ENCODE results near the gene ITPKC. TPM values are rescaled to one million over a fixed set of nuclear protein-coding genes. Genes with fewer than 3 reads are reported as not detected.

Gene ITPKC
- polyA plus RNA-seq, 3 donors, result 2.7 to 5.7 (median 2.9) TPM

DNA sequence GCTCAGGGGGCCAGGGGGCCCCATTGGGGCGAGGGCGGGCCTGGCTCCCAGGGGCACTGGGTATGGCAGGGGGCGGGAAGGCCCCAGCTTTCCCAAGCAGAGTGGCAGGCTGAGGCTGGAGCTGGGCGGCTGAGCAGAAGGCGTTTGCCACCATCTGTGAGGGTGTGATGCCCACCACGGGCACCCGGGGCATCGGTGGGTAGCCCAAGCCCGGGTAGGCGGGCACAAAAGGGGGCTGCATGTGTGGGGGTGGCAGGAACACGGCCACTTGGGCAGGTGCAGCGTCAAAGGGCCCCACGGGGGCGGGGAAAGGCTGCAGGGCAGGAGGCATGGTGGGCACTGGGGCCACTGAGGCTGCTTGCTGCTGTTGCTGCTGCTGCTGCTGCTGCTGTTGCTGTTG is 49.3 kb upstream of the ITPKC start:
- intact Hi-C loops (cut with micrococcal nuclease), result no loop called here
- Histone ChIP-seq H3K27ac (ENCODE audit: low read depth in 1 of 2, low read length in 2 of 2) (no peak overlapping the region), H3K4me3 (replicated peaks in 1 of 3; ENCODE audit: low read depth in 2 of 3, low read length in 3 of 3) (no peak overlapping the region), H3K79me2 (ENCODE audit: insufficient read depth, low read length) (no peaks in the 10 kb centered on the region), H2AFZ (ENCODE audit: insufficient read depth, low read depth, low read length, poor library complexity, severe bottlenecking) (no peak overlapping the region), H3K4me2 (replicated peaks; ENCODE audit: extremely low read depth, low read length, poor library complexity, severe bottlenecking) (no peak overlapping the region), H4K20me1 (ENCODE audit: insufficient read depth, low read length) (no peaks in the 10 kb centered on the region), H3K4me1 (ENCODE audit: control insufficient read depth in 1 of 2, insufficient read depth in 2 of 2, low read length in 2 of 2) (peaks cover 10 to 14% of the 10 kb centered on the region in 2 donors), H3K27me3 (ENCODE audit: control insufficient read depth in 2 of 2, insufficient read depth in 2 of 2, low read length in 2 of 2) (peaks cover 0 to 7% of the 10 kb centered on the region in 2 donors), H3K36me3 (replicated peaks in 1 of 2; ENCODE audit: control insufficient read depth in 1 of 2, insufficient read depth in 2 of 2, low read length in 2 of 2) (peaks cover 2 to 28% of the 10 kb centered on the region in 2 donors), H3K9ac (ENCODE audit: insufficient read depth, low read length, poor library complexity, severe bottlenecking) (no peak overlapping the region), H3K9me3 (replicated peaks in 1 of 2; ENCODE audit: control insufficient read depth in 1 of 2, insufficient read depth in 1 of 2, low read length in 2 of 2) (peaks cover 9 to 10% of the 10 kb centered on the region in 2 donors)
- 95% methylated on average over 14 of the region's 14 CpGs for WGBS (ENCODE audit: insufficient coverage)
- Mint-ChIP-seq H3K4me3 (no peak overlapping the region), H3K9me3 (peaks cover 2 to 15% (median 10%) of the 10 kb centered on the region in 7 donors), H3K27ac (no peak overlapping the region), H3K27me3 (ENCODE audit: low read depth in 3 of 3) (peaks cover 12 to 22% (median 13%) of the 10 kb centered on the region in 3 donors), H3K36me3 (peaks cover 22 to 24% of the 10 kb centered on the region in 2 donors), H3K4me1 (peaks cover 9% of the 10 kb centered on the region)
- TF ChIP-seq, protein P1, sequence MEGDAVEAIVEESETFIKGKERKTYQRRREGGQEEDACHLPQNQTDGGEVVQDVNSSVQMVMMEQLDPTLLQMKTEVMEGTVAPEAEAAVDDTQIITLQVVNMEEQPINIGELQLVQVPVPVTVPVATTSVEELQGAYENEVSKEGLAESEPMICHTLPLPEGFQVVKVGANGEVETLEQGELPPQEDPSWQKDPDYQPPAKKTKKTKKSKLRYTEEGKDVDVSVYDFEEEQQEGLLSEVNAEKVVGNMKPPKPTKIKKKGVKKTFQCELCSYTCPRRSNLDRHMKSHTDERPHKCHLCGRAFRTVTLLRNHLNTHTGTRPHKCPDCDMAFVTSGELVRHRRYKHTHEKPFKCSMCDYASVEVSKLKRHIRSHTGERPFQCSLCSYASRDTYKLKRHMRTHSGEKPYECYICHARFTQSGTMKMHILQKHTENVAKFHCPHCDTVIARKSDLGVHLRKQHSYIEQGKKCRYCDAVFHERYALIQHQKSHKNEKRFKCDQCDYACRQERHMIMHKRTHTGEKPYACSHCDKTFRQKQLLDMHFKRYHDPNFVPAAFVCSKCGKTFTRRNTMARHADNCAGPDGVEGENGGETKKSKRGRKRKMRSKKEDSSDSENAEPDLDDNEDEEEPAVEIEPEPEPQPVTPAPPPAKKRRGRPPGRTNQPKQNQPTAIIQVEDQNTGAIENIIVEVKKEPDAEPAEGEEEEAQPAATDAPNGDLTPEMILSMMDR (IDR thresholded peaks at IDR 0.05), result no peak
- no peak for DNase-seq

DNA sequence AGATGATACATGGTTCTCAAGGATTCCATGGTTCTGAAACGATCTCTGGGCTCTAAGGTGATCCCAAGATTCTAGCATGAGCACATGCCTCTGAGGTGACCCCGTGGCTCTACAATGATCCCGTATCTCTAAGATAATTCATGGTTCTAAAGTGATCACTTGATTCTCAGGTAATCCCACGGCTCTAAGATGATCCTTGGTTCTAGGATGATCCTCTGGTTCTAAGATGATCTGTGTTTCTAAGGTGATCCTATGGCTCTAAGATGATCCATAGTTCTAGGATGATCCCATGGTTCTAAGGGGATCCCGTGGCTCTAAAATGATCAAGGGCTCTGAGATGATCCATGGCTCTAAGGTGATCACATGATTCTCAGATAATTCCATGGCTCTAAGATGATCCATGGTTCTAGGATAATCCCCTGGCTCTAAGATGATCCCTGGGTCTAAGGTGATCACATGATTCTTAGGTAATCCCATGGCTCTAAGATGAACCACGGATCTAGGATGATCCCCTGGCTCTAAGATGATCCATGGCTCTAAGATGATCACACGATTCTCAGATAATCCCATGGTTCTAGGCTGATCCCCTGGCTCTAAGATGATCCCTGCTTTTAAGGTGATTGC is 47.8 kb upstream of the ITPKC start:
- Histone ChIP-seq H3K4me3 (replicated peaks in 1 of 3; ENCODE audit: low read depth in 2 of 3, low read length in 3 of 3) (no peak overlapping the region), H3K4me1 (ENCODE audit: control insufficient read depth in 1 of 2, insufficient read depth in 2 of 2, low read length in 2 of 2) (no peaks in the 10 kb centered on the region), H3K9me3 (replicated peaks in 1 of 2; ENCODE audit: control insufficient read depth in 1 of 2, insufficient read depth in 1 of 2, low read length in 2 of 2) (peaks cover 9 to 10% of the 10 kb centered on the region in 2 donors), H3K79me2 (ENCODE audit: insufficient read depth, low read length) (no peaks in the 10 kb centered on the region), H2AFZ (ENCODE audit: insufficient read depth, low read depth, low read length, poor library complexity, severe bottlenecking) (no peak overlapping the region), H3K4me2 (replicated peaks; ENCODE audit: extremely low read depth, low read length, poor library complexity, severe bottlenecking) (no peak overlapping the region), H3K36me3 (replicated peaks in 1 of 2; ENCODE audit: control insufficient read depth in 1 of 2, insufficient read depth in 2 of 2, low read length in 2 of 2) (peaks cover 9 to 39% of the 10 kb centered on the region in 2 donors), H4K20me1 (ENCODE audit: insufficient read depth, low read length) (no peaks in the 10 kb centered on the region), H3K9ac (ENCODE audit: insufficient read depth, low read length, poor library complexity, severe bottlenecking) (no peak overlapping the region), H3K27me3 (ENCODE audit: control insufficient read depth in 2 of 2, insufficient read depth in 2 of 2, low read length in 2 of 2) (peaks cover 0 to under 1% of the 10 kb centered on the region in 2 donors), H3K27ac (ENCODE audit: low read depth in 1 of 2, low read length in 2 of 2) (no peak overlapping the region)
- Mint-ChIP-seq H3K9me3 (peaks cover 2 to 15% (median 10%) of the 10 kb centered on the region in 7 donors), H3K4me1 (no peaks in the 10 kb centered on the region), H3K36me3 (peaks cover 22 to 24% of the 10 kb centered on the region in 2 donors), H3K27me3 (ENCODE audit: low read depth in 3 of 3) (peaks cover 3 to 9% (median 7%) of the 10 kb centered on the region in 3 donors), H3K4me3 (no peak overlapping the region), H3K27ac (no peak overlapping the region)
- DNase-seq, result no peak
- TF ChIP-seq, protein P1 (IDR thresholded peaks at IDR 0.05), result no peak
- 89% methylated on average over 5 of the region's 7 CpGs for WGBS (ENCODE audit: insufficient coverage)
- intact Hi-C loops (cut with micrococcal nuclease), result no loop called here
